Tibial nerve (tissue), 4 donors: Measurements from ENCODE around the gene HNRNPU. TPM values are rescaled to one million over a fixed set of nuclear protein-coding genes. Genes with fewer than 3 reads are reported as not detected.

Experiments used
- DNase-seq, 2 donors: peaks; one replicate each; pipeline ENCODE4 v3.0.0-alpha.2; 2019; ENCODE audit warnings: low spot score in 2 of 2
- H3K27ac ChIP-seq, 4 donors: fragments of 200-600 bp; sonication (generic) in 3 of 4; one replicate each; pipeline ENCODE4 v1.5.1; 2017 to 2019; ENCODE audit warnings: mild to moderate bottlenecking in 1 of 4
- H3K27me3 ChIP-seq, 2 donors: fragments of 200-600 bp; sonication (generic) in 1 of 2; one replicate each; pipeline versions ENCODE4 v1.5.1 to v1.6.0; 2017 to 2019
- H3K36me3 ChIP-seq, 3 donors: fragments of 200-600 bp; sonication (generic); one replicate each; pipeline ENCODE4 v1.5.1; 2018 to 2019
- H3K4me1 ChIP-seq, 4 donors: fragments of 200-600 bp; sonication (generic) in 3 of 4; one replicate each; pipeline ENCODE4 v1.5.1; 2017 to 2019
- H3K4me3 ChIP-seq, 4 donors: fragments of 200-600 bp; sonication (generic) in 3 of 4; one replicate each; pipeline ENCODE4 v1.5.1; 2017 to 2019; ENCODE audit warnings: mild to moderate bottlenecking in 1 of 4, moderate library complexity in 1 of 4
- H3K9me3 ChIP-seq, 4 donors: fragments of 200-600 bp; sonication (generic) in 3 of 4; one replicate each; pipeline ENCODE4 v1.5.1; 2017 to 2019
- CTCF ChIP-seq, 5 experiments: fragments of 200-600 bp in 3 of 5; fragments of 450-650 bp in 2 of 5; sonication (generic) in 3 of 5; IDR thresholded peaks; one replicate each; pipeline ENCODE4 v1.5.1; 2016 to 2019; ENCODE audit warnings: antibody characterized with exemption in 5 of 5, mild to moderate bottlenecking in 3 of 5, moderate library complexity in 2 of 5
- EP300 ChIP-seq, 2 donors: sonication (generic); formaldehyde crosslinking; IDR thresholded peaks; one replicate each; pipeline ENCODE4 v1.6.1; 2017; ENCODE audit warnings: antibody characterized with exemption in 2 of 2, mild to moderate bottlenecking in 1 of 2
- POLR2A ChIP-seq, 2 donors: fragments of 450-650 bp; IDR thresholded peaks; one replicate each; pipeline ENCODE4 v1.6.1; 2017; ENCODE audit warnings: antibody characterized with exemption in 2 of 2, mild to moderate bottlenecking in 2 of 2, moderate library complexity in 2 of 2
- WGBS, 2 donors: methylation state at CpG; one replicate each; pipeline ENCODE4 v1.1.5; 2018; 5-methylcytosine and 5-hydroxymethylcytosine counted together
- total RNA-seq, 4 donors: library from RNA; depleted of rRNA; stranded (reverse); fragments of >200 nt; gene quantifications; one replicate each; pipeline ENCODE4 v1.1.0, GENCODE V29; 2016

The HNRNPU gene
- total RNA-seq, 4 donors from 2014 or later, result 344 to 503 (median 410) TPM

GRCh38 chr1:244862699-244863490 is 1.4 kb downstream of the HNRNPU start:
- Histone ChIP-seq H3K9me3 (no peaks in the 10 kb centered on the region), H3K36me3 (peaks cover 0 to 28% (median 13%) of the 10 kb centered on the region in 3 donors), H3K27me3 (no peaks in the 10 kb centered on the region), H3K4me1 (peaks cover 0 to 52% (median 40%) of the 10 kb centered on the region in 4 donors), H3K27ac (peak overlapping the region; percentile 100), H3K4me3 (peak overlapping the region; percentile 95 to 100 (median 97))
- TF ChIP-seq EP300 (IDR thresholded peaks at IDR 0.05), result peak; percentile 31 to 77
- peak; percentile 73 to 82 for TF ChIP-seq POLR2A (IDR thresholded peaks at IDR 0.05)
- peak in 1 of 5 experiments; percentile 3 for TF ChIP-seq CTCF (IDR thresholded peaks at IDR 0.05)
- 1% methylated on average over 45 to 55 of the region's 87 CpGs for WGBS, 2 donors
- peak; percentile 97 to 98 for DNase-seq

GRCh38 chr1:244862354-244862698 is 2.0 kb downstream of the HNRNPU start:
- Histone ChIP-seq H3K4me1 (peaks cover 0 to 58% (median 43%) of the 10 kb centered on the region in 4 donors), H3K36me3 (peaks cover 0 to 34% (median 18%) of the 10 kb centered on the region in 3 donors), H3K9me3 (no peaks in the 10 kb centered on the region), H3K27ac (peak overlapping the region; percentile 100), H3K4me3 (peak overlapping the region; percentile 36 to 100 (median 96)), H3K27me3 (no peaks in the 10 kb centered on the region)
- DNase-seq, result no peak
- TF ChIP-seq CTCF (IDR thresholded peaks at IDR 0.05), result no peak
- no peak for TF ChIP-seq EP300 (IDR thresholded peaks at IDR 0.05)
- TF ChIP-seq POLR2A (IDR thresholded peaks at IDR 0.05), result no peak
- 0 to 1% methylated on average over 7 of the region's 7 CpGs for WGBS, 2 donors

- TF ChIP-seq CTCF (IDR thresholded peaks at IDR 0.05), result no peak
- no peak for TF ChIP-seq POLR2A (IDR thresholded peaks at IDR 0.05)
- TF ChIP-seq EP300 (IDR thresholded peaks at IDR 0.05), result no peak
Measured at GRCh38 chr1:244861683-244862082, 2.7 kb downstream of the HNRNPU start.

GRCh38 chr1:244860914-244861610 is 3.3 kb downstream of the HNRNPU start:
- peaks cover 0 to 47% (median 30%) of the 10 kb centered on the region in 3 donors for H3K36me3 ChIP-seq
- peak overlapping the region in 3 of 4 donors; percentile 100 for H3K27ac ChIP-seq
- H3K4me1 ChIP-seq, result peaks cover 0 to 70% (median 46%) of the 10 kb centered on the region in 4 donors
- peak overlapping the region; percentile 8 to 100 (median 96) for H3K4me3 ChIP-seq
- no peak for DNase-seq
- H3K9me3 ChIP-seq, result no peaks in the 10 kb centered on the region
- WGBS, 2 donors, result 0 to 3% methylated on average over 2 of the region's 2 CpGs
- TF ChIP-seq EP300 (IDR thresholded peaks at IDR 0.05) (no peak), CTCF (IDR thresholded peaks at IDR 0.05) (no peak), POLR2A (IDR thresholded peaks at IDR 0.05) (no peak)
- no peaks in the 10 kb centered on the region for H3K27me3 ChIP-seq

More at GRCh38 chr1:244861683-244862082, 2.7 kb downstream of the HNRNPU start:
- peak overlapping the region; percentile 36 to 100 (median 96) for H3K4me3 ChIP-seq
- H3K27ac ChIP-seq, result peak overlapping the region; percentile 100
- peaks cover 0 to 64% (median 44%) of the 10 kb centered on the region in 4 donors for H3K4me1 ChIP-seq
- H3K27me3 ChIP-seq, result no peaks in the 10 kb centered on the region
- H3K9me3 ChIP-seq, result no peaks in the 10 kb centered on the region
- DNase-seq, result no peak
- H3K36me3 ChIP-seq, result peaks cover 0 to 40% (median 25%) of the 10 kb centered on the region in 3 donors
- WGBS, 2 donors, result 0 to 1% methylated on average over 2 of the region's 2 CpGs
